K562 (cell line): Measurements from ENCODE around the gene SVIL. TPM values are rescaled to one million over a fixed set of nuclear protein-coding genes. Genes with fewer than 3 reads are reported as not detected.

Experiments used
- ATAC-seq: fragments of 200-7000 bp; cut with Tn5 transposase; 3 replicates; pipeline ENCODE4 v1.9.1; 2020; ENCODE audit warnings: moderate library complexity
- BruUV-seq: library from RNA; stranded (reverse); fragments of 400-500 nt; replicated peaks from 2 replicates; lab custom pipeline; 2021; lab: Mats Ljungman, UMichigan
- CTCF ChIA-PET: fragments of 300-600 bp; formaldehyde crosslinking; extraction: SDS; loops from one replicate; lab custom pipeline; 2021; ENCODE audit warnings: low intra/inter-chr PET ratio; lab: Yijun Ruan, JAX
- POLR2A ChIA-PET: fragments of 300-600, 350-650 bp; sonication (Branson Sonifier 250); formaldehyde crosslinking; extraction: SDS; loops from one replicate; lab custom pipeline; 2021; ENCODE audit warnings: antibody characterized with exemption, inconsistent platforms; lab: Yijun Ruan, JAX
- DNase-seq, 4 experiments: peaks; one replicate each; pipeline versions ENCODE4 v3.0.0 to v3.0.0-alpha.2; 2011 to 2018; ENCODE audit warnings: low spot score in 3 of 4, mixed read lengths in 3 of 4; ENCODE audit errors: extremely low read depth in 1 of 4
- FAIRE-seq: peaks from 2 replicates; lab custom pipeline; 2011; peaks lifted over from hg19 to GRCh38; lab: Jason Lieb, UNC
- H2AFZ ChIP-seq: 2 replicates; pipeline ENCODE4 v1.6.0; 2011; ENCODE audit warnings: low read depth, low read length, control low read depth, inconsistent platforms
- H3K27ac ChIP-seq: fragments of 200-600 bp; 3 replicates; pipeline ENCODE4 v1.8.0; 2011; ENCODE audit warnings: low read depth, mild to moderate bottlenecking, control low read depth, inconsistent platforms, low read length, moderate library complexity, mixed read lengths; ENCODE audit errors: extremely low read depth
- H3K27me3 ChIP-seq, 2 experiments: fragments of 300-600 bp in 1 of 2; 2 replicates in 1 of 2; 3 replicates in 1 of 2; pipeline versions ENCODE4 v1.6.0 to v1.8.0; 2011; ENCODE audit warnings: inconsistent platforms in 2 of 2, low read length in 2 of 2, mild to moderate bottlenecking in 1 of 2, mixed read lengths in 1 of 2, moderate library complexity in 1 of 2; ENCODE audit not compliant: control insufficient read depth in 2 of 2, insufficient read depth in 2 of 2
- H3K36me3 ChIP-seq: fragments of 300-600 bp; 3 replicates; pipeline ENCODE4 v1.8.0; 2011; ENCODE audit warnings: mild to moderate bottlenecking, low read length, inconsistent platforms; ENCODE audit not compliant: control insufficient read depth, insufficient read depth
- H3K4me1 ChIP-seq, 2 experiments: fragments of 200-600 bp in 1 of 2; replicated peaks in 1 of 2; 2 replicates in 1 of 2; 3 replicates in 1 of 2; pipeline versions ENCODE4 v1.5.1 to v1.8.0; 2011; ENCODE audit warnings: inconsistent platforms in 2 of 2, low read length in 2 of 2, mild to moderate bottlenecking in 1 of 2, mixed read lengths in 1 of 2, moderate library complexity in 1 of 2; ENCODE audit not compliant: control insufficient read depth in 2 of 2, insufficient read depth in 2 of 2
- H3K4me2 ChIP-seq: 2 replicates; pipeline ENCODE4 v1.6.1; 2011; ENCODE audit warnings: low read length, control low read depth, inconsistent platforms, mixed read lengths; ENCODE audit not compliant: insufficient read depth
- H3K4me3 ChIP-seq: fragments of 200-600 bp; sonication (generic), shearing (Covaris generic); 2 replicates; pipeline ENCODE4 v1.5.1; 2016; ENCODE audit warnings: control low read depth, inconsistent platforms
- H3K79me2 ChIP-seq: fragments of 200-600 bp; 3 replicates; pipeline ENCODE4 v1.8.0; 2011; ENCODE audit warnings: low read length, inconsistent platforms; ENCODE audit not compliant: control insufficient read depth, insufficient read depth
- H3K9ac ChIP-seq, 2 experiments: 2 replicates each; pipeline versions ENCODE4 v1.6.0 to v1.6.1; 2011; ENCODE audit warnings: low read depth in 2 of 2, low read length in 2 of 2, control low read depth in 1 of 2, inconsistent platforms in 1 of 2, mild to moderate bottlenecking in 1 of 2, mixed read lengths in 1 of 2; ENCODE audit not compliant: insufficient read depth in 1 of 2
- H3K9me1 ChIP-seq: one replicate; pipeline ENCODE4 v1.6.0; 2011; ENCODE audit warnings: inconsistent platforms, mild to moderate bottlenecking, low read length, moderate library complexity; ENCODE audit not compliant: control insufficient read depth, insufficient read depth
- H3K9me3 ChIP-seq: replicated peaks from 2 replicates; pipeline ENCODE4 v1.5.1; 2011; ENCODE audit warnings: low read depth, low read length, inconsistent platforms; ENCODE audit not compliant: control insufficient read depth, insufficient read depth
- H4K20me1 ChIP-seq: replicated peaks from 2 replicates; pipeline ENCODE4 v1.6.1; 2011; ENCODE audit warnings: low read length, inconsistent platforms, mixed read lengths; ENCODE audit not compliant: control insufficient read depth, insufficient read depth
- ADNP ChIP-seq: fragments of 200-800 bp; sonication (Bioruptor generic); IDR thresholded peaks from 2 replicates; pipeline ENCODE4 v1.6.1; 2016; ENCODE audit warnings: missing genetic modification characterization, missing compliant biosample characterization
- CBX3 ChIP-seq, 2 experiments: IDR thresholded peaks; 1 replicate in 1 of 2; 2 replicates in 1 of 2; pipeline ENCODE4 v1.6.1; 2012; ENCODE audit warnings: inconsistent platforms in 2 of 2, low read length in 2 of 2, borderline replicate concordance in 1 of 2, control low read depth in 1 of 2
- E2F3 ChIP-seq: fragments of 250-450 bp; sonication (Bioruptor Pico); IDR thresholded peaks from 2 replicates; pipeline ENCODE4 v1.4.0; 2020; ENCODE audit warnings: mild to moderate bottlenecking
- GTF2A2 ChIP-seq: IDR thresholded peaks from 2 replicates; pipeline ENCODE4 v1.6.1; 2016; ENCODE audit warnings: mild to moderate bottlenecking, missing genetic modification characterization, missing compliant biosample characterization
- HNRNPUL1 ChIP-seq: fragments of 200-400 bp; formaldehyde crosslinking; IDR thresholded peaks from 2 replicates; pipeline ENCODE4 v1.6.1; 2017; ENCODE audit warnings: low read length
- KDM5B ChIP-seq: fragments of 200-600 bp; sonication (generic); IDR thresholded peaks from 2 replicates; pipeline ENCODE4 v1.6.1; 2012; ENCODE audit warnings: low read depth, mild to moderate bottlenecking, moderate library complexity, low read length, control low read depth, inconsistent platforms; ENCODE audit not compliant: insufficient replicate concordance
- LCOR ChIP-seq: sonication (generic); formaldehyde crosslinking; IDR thresholded peaks from 2 replicates; pipeline ENCODE4 v1.8.0; 2022; ENCODE audit warnings: mild to moderate bottlenecking, missing genetic modification reagents
- PPARD ChIP-seq: fragments of 250-450 bp; sonication (Bioruptor Pico); IDR thresholded peaks from 2 replicates; pipeline ENCODE4 v1.8.0; 2022; ENCODE audit warnings: inconsistent platforms, mild to moderate bottlenecking, moderate library complexity
- SRSF9 ChIP-seq: fragments of 200-400 bp; formaldehyde crosslinking; IDR thresholded peaks from 2 replicates; pipeline ENCODE4 v1.6.1; 2017; ENCODE audit warnings: low read depth, low read length, borderline replicate concordance
- TAL1 ChIP-seq: fragments of 450-650 bp; IDR thresholded peaks from 2 replicates; pipeline ENCODE4 v1.6.1; 2016; ENCODE audit warnings: mild to moderate bottlenecking
- ZNF354B ChIP-seq: fragments of 250-450 bp; sonication (Bioruptor Pico); IDR thresholded peaks from 2 replicates; pipeline ENCODE4 v1.4.0; 2020
- in situ Hi-C: fragments of 300-500 bp; cut with MboI; formaldehyde crosslinking; loops from 4 replicates; pipeline ENCODE4 v1.15.0; 2018; ENCODE audit warnings: inconsistent platforms, mixed read lengths
- intact Hi-C: fragments of 100-400 bp; cut with micrococcal nuclease; formaldehyde crosslinking; loops from 2 replicates; pipeline ENCODE4 v1.14.2; 2022
- polyA plus RNA-seq, 8 experiments: library from polyadenylated mRNA; depleted of rRNA in 4 of 8; stranded (reverse) in 5 of 8; unstranded in 3 of 8; fragments of >200 nt; fragmentation: Nextera tagmentation in 2 of 8; fragmentation: Illumina TruSeq in 1 of 8; extraction: Ambion mirVana in 2 of 8; extraction: Trizol in 1 of 8; gene quantifications; 2 replicates each; pipeline versions ENCODE4 v1.2.1 to v1.2.3, GENCODE V29; 2011 to 2014; ENCODE audit warnings: inconsistent platforms in 1 of 8, missing spikeins in 1 of 8
- total RNA-seq, 7 experiments: library from RNA; depleted of rRNA in 6 of 7; stranded (reverse); fragments of >200 nt in 6 of 7; fragmentation: Illumina TruSeq in 2 of 7; extraction: Trizol in 2 of 7; gene quantifications; 2 replicates each; pipeline versions ENCODE4 v1.2.1 to v1.2.3, GENCODE V29; 2011 to 2021; ENCODE audit warnings: low replicate concordance in 1 of 7
- TF ChIP-seq, protein P1 (sequence below): fragments of 250-450 bp; sonication (Bioruptor Pico); IDR thresholded peaks from 2 replicates; pipeline ENCODE4 v1.8.0; 2022; ENCODE audit warnings: inconsistent platforms
- TF ChIP-seq, protein P2 (sequence below), 2 experiments: fragments of 250-450 bp in 1 of 2; fragments of 450-650 bp in 1 of 2; sonication (Bioruptor Pico) in 1 of 2; IDR thresholded peaks; 2 replicates each; pipeline versions ENCODE4 v1.6.1 to v1.8.0; 2016 to 2021; ENCODE audit warnings: mild to moderate bottlenecking in 2 of 2, moderate library complexity in 2 of 2, missing compliant biosample characterization in 1 of 2, missing genetic modification characterization in 1 of 2
- TF ChIP-seq, protein P3 (sequence below): fragments of 250-450 bp; sonication (Bioruptor Pico); IDR thresholded peaks from 2 replicates; pipeline ENCODE4 v1.8.0; 2021; ENCODE audit warnings: mild to moderate bottlenecking, moderate library complexity
- TF ChIP-seq, protein P4 (sequence below): sonication (generic); formaldehyde crosslinking; IDR thresholded peaks from 2 replicates; pipeline ENCODE4 v1.8.0; 2022; ENCODE audit warnings: missing genetic modification reagents, mild to moderate bottlenecking, borderline replicate concordance

SVIL gene
- total and polyA plus RNA-seq, 9 of the 15 experiments (the other 6 are each of a cell fraction or from before 2014, with no cell fraction given), result under 0.01 to 0.18 (median 0.05) TPM; not detected in 3

DNA sequence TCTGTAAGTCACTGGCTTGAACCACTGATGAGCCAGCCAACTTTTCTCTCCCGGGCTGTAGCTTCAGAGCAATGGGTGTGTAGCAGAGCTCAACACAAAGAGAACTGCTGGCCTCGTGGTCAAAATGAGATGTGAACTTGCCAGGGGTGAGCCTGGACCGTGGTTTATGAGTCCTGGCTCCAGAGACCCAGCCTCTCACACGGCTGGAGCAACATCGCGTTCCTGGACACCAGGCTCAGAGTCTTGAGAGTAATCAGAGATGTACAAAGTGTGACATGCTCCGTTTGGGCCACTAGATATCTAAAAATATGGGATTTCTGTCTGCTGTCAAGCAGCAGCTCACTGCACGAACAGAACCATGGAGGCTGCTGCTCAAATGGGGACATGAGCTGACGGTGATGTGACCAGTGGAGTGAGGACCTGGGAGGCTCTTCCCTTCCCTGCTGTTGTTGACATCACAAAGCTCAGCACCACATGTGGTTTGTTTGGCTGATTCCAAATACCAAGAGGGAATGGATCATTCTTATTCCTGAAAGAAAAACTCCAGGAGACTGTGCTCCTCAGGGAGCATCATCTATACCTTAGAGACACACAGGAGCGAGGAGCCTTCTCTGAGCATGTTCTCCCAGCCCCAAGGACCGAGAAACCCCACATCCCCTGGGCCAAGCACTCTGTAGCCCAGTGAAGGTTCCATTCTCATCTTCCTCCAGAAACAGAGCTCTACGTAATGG lies 9.2 kb upstream of the SVIL start (continued):
- TF ChIP-seq PPARD (CRISPR knock-in tag) (no peak), GTF2A2 (no peak), TAL1 (no peak)

DNA sequence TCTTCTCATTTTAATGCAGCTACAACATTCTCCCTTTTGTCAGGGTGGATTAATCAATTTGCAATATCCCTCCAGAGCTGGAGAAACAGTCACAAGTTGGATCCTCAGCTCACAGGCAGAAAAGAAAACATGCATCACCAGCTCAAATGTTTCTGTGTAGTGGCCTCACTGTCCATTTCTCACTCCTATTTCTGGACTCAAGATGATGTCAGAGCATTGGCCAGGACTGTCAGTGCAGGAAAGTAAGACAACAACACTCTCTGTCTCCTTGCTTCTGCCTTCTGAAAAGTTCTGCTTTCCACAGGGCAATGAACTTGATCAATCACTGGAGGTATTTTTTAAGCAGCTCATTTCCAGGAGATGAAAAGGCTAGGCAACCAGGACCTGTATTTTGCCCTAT lies 8.2 kb upstream of the SVIL start:
- Histone ChIP-seq H4K20me1 (no peaks in the 10 kb centered on the region; the same call in 1 of the 2 replicates), H3K4me1 (no peaks in the 10 kb centered on the region), H3K27ac (no peak overlapping the region), H2AFZ (no peak overlapping the region), H3K9me3 (no peaks in the 10 kb centered on the region), H3K9me1 (no peaks in the 10 kb centered on the region), H3K9ac (no peak overlapping the region), H3K27me3 (peaks cover 0 to 11% of the 10 kb centered on the region in 2 experiments; a peak in 3 of 5 replicates), H3K4me3 (no peak overlapping the region), H3K4me2 (no peak overlapping the region), H3K79me2 (no peaks in the 10 kb centered on the region), H3K36me3 (no peaks in the 10 kb centered on the region)
- ATAC-seq, result no peak
- in situ Hi-C loops, result no loop called here
- no peak for DNase-seq
- POLR2A ChIA-PET, result interaction anchor here (0.6 kb wide), 1 partner anchor 41 kb away, joined by 3 read pairs; no protein-coding TSS in a partner anchor
- no peak for FAIRE-seq
- BruUV-seq, result no TSS peak
- intact Hi-C loops, result no loop called here
- CTCF ChIA-PET, result no interaction called here
- TF ChIP-seq, protein P1, sequence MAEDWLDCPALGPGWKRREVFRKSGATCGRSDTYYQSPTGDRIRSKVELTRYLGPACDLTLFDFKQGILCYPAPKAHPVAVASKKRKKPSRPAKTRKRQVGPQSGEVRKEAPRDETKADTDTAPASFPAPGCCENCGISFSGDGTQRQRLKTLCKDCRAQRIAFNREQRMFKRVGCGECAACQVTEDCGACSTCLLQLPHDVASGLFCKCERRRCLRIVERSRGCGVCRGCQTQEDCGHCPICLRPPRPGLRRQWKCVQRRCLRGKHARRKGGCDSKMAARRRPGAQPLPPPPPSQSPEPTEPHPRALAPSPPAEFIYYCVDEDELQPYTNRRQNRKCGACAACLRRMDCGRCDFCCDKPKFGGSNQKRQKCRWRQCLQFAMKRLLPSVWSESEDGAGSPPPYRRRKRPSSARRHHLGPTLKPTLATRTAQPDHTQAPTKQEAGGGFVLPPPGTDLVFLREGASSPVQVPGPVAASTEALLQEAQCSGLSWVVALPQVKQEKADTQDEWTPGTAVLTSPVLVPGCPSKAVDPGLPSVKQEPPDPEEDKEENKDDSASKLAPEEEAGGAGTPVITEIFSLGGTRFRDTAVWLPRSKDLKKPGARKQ (CRISPR knock-in tag), result no peak
- TF ChIP-seq KDM5B (no peak), CBX3 (IDR thresholded peaks at IDR 0.05; ENCODE audit: borderline replicate concordance in 1 of 2, low read length in 2 of 2) (no peak), LCOR (CRISPR knock-in tag) (no peak), ADNP (tag) (no peak), E2F3 (no peak), HNRNPUL1 (no peak), SRSF9 (no peak), ZNF354B (CRISPR knock-in tag) (no peak)
- TF ChIP-seq, protein P2, sequence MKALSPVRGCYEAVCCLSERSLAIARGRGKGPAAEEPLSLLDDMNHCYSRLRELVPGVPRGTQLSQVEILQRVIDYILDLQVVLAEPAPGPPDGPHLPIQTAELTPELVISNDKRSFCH (CRISPR knock-in tag; IDR thresholded peaks at IDR 0.05), result no peak
- TF ChIP-seq, protein P2 (tag; IDR thresholded peaks at IDR 0.05), result no peak
- TF ChIP-seq, protein P3, sequence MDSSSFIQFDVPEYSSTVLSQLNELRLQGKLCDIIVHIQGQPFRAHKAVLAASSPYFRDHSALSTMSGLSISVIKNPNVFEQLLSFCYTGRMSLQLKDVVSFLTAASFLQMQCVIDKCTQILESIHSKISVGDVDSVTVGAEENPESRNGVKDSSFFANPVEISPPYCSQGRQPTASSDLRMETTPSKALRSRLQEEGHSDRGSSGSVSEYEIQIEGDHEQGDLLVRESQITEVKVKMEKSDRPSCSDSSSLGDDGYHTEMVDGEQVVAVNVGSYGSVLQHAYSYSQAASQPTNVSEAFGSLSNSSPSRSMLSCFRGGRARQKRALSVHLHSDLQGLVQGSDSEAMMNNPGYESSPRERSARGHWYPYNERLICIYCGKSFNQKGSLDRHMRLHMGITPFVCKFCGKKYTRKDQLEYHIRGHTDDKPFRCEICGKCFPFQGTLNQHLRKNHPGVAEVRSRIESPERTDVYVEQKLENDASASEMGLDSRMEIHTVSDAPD (CRISPR knock-in tag), result no peak
- TF ChIP-seq, protein P4, sequence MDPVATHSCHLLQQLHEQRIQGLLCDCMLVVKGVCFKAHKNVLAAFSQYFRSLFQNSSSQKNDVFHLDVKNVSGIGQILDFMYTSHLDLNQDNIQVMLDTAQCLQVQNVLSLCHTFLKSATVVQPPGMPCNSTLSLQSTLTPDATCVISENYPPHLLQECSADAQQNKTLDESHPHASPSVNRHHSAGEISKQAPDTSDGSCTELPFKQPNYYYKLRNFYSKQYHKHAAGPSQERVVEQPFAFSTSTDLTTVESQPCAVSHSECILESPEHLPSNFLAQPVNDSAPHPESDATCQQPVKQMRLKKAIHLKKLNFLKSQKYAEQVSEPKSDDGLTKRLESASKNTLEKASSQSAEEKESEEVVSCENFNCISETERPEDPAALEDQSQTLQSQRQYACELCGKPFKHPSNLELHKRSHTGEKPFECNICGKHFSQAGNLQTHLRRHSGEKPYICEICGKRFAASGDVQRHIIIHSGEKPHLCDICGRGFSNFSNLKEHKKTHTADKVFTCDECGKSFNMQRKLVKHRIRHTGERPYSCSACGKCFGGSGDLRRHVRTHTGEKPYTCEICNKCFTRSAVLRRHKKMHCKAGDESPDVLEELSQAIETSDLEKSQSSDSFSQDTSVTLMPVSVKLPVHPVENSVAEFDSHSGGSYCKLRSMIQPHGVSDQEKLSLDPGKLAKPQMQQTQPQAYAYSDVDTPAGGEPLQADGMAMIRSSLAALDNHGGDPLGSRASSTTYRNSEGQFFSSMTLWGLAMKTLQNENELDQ (CRISPR knock-in tag), result no peak
